DMS153 (cell line): ENCODE measurements around the gene DGLUCY.
"Not testable (repeated sequence)": the region's sequence is repeated elsewhere in the genome, so short reads cannot be mapped to it uniquely, and the experiment has no call there.

ENCODE experiments used
- DNase-seq: peaks from one replicate; lab custom pipeline; 2025; lab: John Stamatoyannopoulos, UW

The DGLUCY gene

GRCh38 chr14:91113829-91114078, at the start of gene DGLUCY:
Gene DGLUCY, plus strand, starts transcription at chr14:91114073. Its CDS starts 46,222 bp downstream, at chr14:91160295.
- no peak for DNase-seq

GRCh38 chr14:91065266-91065665, 48.6 kb upstream of the DGLUCY start:
- no peak for DNase-seq

- DNase-seq, result no peak
Measured at GRCh38 chr14:91067186-91067585, 46.7 kb upstream of the DGLUCY start.

- no peak for DNase-seq
Measured at GRCh38 chr14:91068642-91069041, 45.2 kb upstream of the DGLUCY start.

GRCh38 chr14:91070572-91070971, 43.3 kb upstream of the DGLUCY start:
- no peak for DNase-seq

- no peak for DNase-seq
Measured at GRCh38 chr14:91075553-91075952, 38.3 kb upstream of the DGLUCY start.

- DNase-seq, result no peak
Measured at GRCh38 chr14:91078095-91078737, 35.7 kb upstream of the DGLUCY start.

- DNase-seq, result no peak
Measured at GRCh38 chr14:91080071-91080470, 33.8 kb upstream of the DGLUCY start.

GRCh38 chr14:91082282-91082681, 31.6 kb upstream of the DGLUCY start:
- no peak for DNase-seq

- DNase-seq, result no peak
Measured at GRCh38 chr14:91084516-91084915, 29.4 kb upstream of the DGLUCY start.

- not testable (repeated sequence) for DNase-seq
Measured at GRCh38 chr14:91087470-91087869, 26.4 kb upstream of the DGLUCY start.

- no peak for DNase-seq
Measured at GRCh38 chr14:91088585-91089235, 25.2 kb upstream of the DGLUCY start.

- no peak for DNase-seq
Measured at GRCh38 chr14:91089958-91090535, 23.8 kb upstream of the DGLUCY start.

- no peak for DNase-seq
Measured at GRCh38 chr14:91090743-91091142, 23.1 kb upstream of the DGLUCY start.

GRCh38 chr14:91092073-91092472, 21.8 kb upstream of the DGLUCY start:
- no peak for DNase-seq

- not testable (repeated sequence) for DNase-seq
Measured at GRCh38 chr14:91093743-91094472, 20.0 kb upstream of the DGLUCY start.

- no peak for DNase-seq
Measured at GRCh38 chr14:91094772-91095171, 19.1 kb upstream of the DGLUCY start.

GRCh38 chr14:91095178-91095577, 18.7 kb upstream of the DGLUCY start:
- DNase-seq, result no peak

GRCh38 chr14:91097657-91098056, 16.2 kb upstream of the DGLUCY start:
- DNase-seq, result not testable (repeated sequence)

- no peak for DNase-seq
Measured at GRCh38 chr14:91098591-91098990, 15.3 kb upstream of the DGLUCY start.

- no peak for DNase-seq
Measured at GRCh38 chr14:91100102-91100501, 13.8 kb upstream of the DGLUCY start.

- no peak for DNase-seq
Measured at GRCh38 chr14:91103116-91103515, 10.8 kb upstream of the DGLUCY start.
